Measurements from ENCODE around the gene TMEM132D.

Gene TMEM132D

GRCh38 chr12:129771238-129771637 is 132.6 kb downstream of the TMEM132D start:
- no peak overlapping the region for H3K9ac ChIP-seq (ENCODE audit: low read length)

GRCh38 chr12:129765719-129766118 is 138.1 kb downstream of the TMEM132D start:
- H3K27me3 ChIP-seq (ENCODE audit: insufficient read depth, low read length) = no peaks in the 10 kb centered on the region
- no peak overlapping the region for H3K4me2 ChIP-seq (ENCODE audit: low read length)
- H3F3A ChIP-seq (ENCODE audit: insufficient read depth, low read length) = no peaks in the 10 kb centered on the region
- H3K36me3 ChIP-seq (ENCODE audit: insufficient read depth, low read length) = no peaks in the 10 kb centered on the region
- no peaks in the 10 kb centered on the region for H3K4me1 ChIP-seq (ENCODE audit: insufficient read depth, low read length, severe bottlenecking)
- H3K9me2 ChIP-seq (ENCODE audit: low read depth, low read length) = no peaks in the 10 kb centered on the region
- H3K9ac ChIP-seq (ENCODE audit: low read length) = no peak overlapping the region
- no peak overlapping the region for H2AFZ ChIP-seq (ENCODE audit: low read length)
- no peak overlapping the region for H3K4me3 ChIP-seq (ENCODE audit: low read depth, low read length, poor library complexity, severe bottlenecking)
- no peaks in the 10 kb centered on the region for H4K20me1 ChIP-seq (ENCODE audit: insufficient read depth, low read length)
- no peaks in the 10 kb centered on the region for H3K79me2 ChIP-seq (ENCODE audit: insufficient read depth, low read length)
- no peaks in the 10 kb centered on the region for H3K9me3 ChIP-seq (ENCODE audit: low read length)
- no peak for TF ChIP-seq EZH2 (IDR thresholded peaks at IDR 0.05; ENCODE audit: borderline replicate concordance, low read length)
- TF ChIP-seq, protein P1, sequence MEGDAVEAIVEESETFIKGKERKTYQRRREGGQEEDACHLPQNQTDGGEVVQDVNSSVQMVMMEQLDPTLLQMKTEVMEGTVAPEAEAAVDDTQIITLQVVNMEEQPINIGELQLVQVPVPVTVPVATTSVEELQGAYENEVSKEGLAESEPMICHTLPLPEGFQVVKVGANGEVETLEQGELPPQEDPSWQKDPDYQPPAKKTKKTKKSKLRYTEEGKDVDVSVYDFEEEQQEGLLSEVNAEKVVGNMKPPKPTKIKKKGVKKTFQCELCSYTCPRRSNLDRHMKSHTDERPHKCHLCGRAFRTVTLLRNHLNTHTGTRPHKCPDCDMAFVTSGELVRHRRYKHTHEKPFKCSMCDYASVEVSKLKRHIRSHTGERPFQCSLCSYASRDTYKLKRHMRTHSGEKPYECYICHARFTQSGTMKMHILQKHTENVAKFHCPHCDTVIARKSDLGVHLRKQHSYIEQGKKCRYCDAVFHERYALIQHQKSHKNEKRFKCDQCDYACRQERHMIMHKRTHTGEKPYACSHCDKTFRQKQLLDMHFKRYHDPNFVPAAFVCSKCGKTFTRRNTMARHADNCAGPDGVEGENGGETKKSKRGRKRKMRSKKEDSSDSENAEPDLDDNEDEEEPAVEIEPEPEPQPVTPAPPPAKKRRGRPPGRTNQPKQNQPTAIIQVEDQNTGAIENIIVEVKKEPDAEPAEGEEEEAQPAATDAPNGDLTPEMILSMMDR (IDR thresholded peaks at IDR 0.05; ENCODE audit: low read length) = no peak
- H3K27ac ChIP-seq (ENCODE audit: low read depth, low read length, poor library complexity, severe bottlenecking) = no peak overlapping the region

More at GRCh38 chr12:129771238-129771637, 132.6 kb downstream of the TMEM132D start:
- H2AFZ ChIP-seq (ENCODE audit: low read length) = no peak overlapping the region
- no peaks in the 10 kb centered on the region for H3K79me2 ChIP-seq (ENCODE audit: insufficient read depth, low read length)
- H3K4me3 ChIP-seq (ENCODE audit: low read depth, low read length, poor library complexity, severe bottlenecking) = no peak overlapping the region
- H3K9me3 ChIP-seq (ENCODE audit: low read length) = no peaks in the 10 kb centered on the region
- no peak for TF ChIP-seq EZH2 (IDR thresholded peaks at IDR 0.05; ENCODE audit: borderline replicate concordance, low read length)
- TF ChIP-seq, protein P1 (IDR thresholded peaks at IDR 0.05; ENCODE audit: low read length) = no peak
- H3K27ac ChIP-seq (ENCODE audit: low read depth, low read length, poor library complexity, severe bottlenecking) = no peak overlapping the region
- H3K27me3 ChIP-seq (ENCODE audit: insufficient read depth, low read length) = no peaks in the 10 kb centered on the region
- H3K4me2 ChIP-seq (ENCODE audit: low read length) = no peak overlapping the region
- no peaks in the 10 kb centered on the region for H4K20me1 ChIP-seq (ENCODE audit: insufficient read depth, low read length)
- H3K4me1 ChIP-seq (ENCODE audit: insufficient read depth, low read length, severe bottlenecking) = no peaks in the 10 kb centered on the region
- H3K9me2 ChIP-seq (ENCODE audit: low read depth, low read length) = no peaks in the 10 kb centered on the region
- no peaks in the 10 kb centered on the region for H3F3A ChIP-seq (ENCODE audit: insufficient read depth, low read length)
- H3K36me3 ChIP-seq (ENCODE audit: insufficient read depth, low read length) = no peaks in the 10 kb centered on the region

DNA sequence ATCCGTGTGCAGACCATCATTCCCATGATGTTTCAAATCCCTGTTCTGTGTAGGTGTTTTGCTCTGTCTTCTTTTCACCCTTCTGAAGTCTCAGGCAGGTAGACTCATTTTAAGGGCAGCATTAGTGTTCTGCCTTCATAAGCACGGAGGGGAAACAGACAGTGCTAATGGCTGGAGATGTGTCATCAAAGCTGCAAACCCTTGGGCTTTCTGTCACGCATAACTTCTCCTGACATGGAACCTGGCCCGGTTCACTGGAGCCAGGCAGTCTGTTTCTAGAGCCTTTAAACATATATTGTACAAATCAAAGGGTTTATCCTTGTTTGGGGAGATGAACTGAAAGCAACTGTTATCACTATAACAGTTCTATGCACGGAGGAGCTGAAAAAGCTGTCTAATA is 141.4 kb downstream of the TMEM132D start:
- Histone ChIP-seq H3F3A (ENCODE audit: insufficient read depth, low read length) (no peaks in the 10 kb centered on the region), H3K9me3 (ENCODE audit: low read length) (no peaks in the 10 kb centered on the region), H3K27ac (ENCODE audit: low read depth, low read length, poor library complexity, severe bottlenecking) (no peak overlapping the region), H3K27me3 (ENCODE audit: insufficient read depth, low read length) (no peaks in the 10 kb centered on the region), H3K36me3 (ENCODE audit: insufficient read depth, low read length) (no peaks in the 10 kb centered on the region), H4K20me1 (ENCODE audit: insufficient read depth, low read length) (no peaks in the 10 kb centered on the region), H3K4me1 (ENCODE audit: insufficient read depth, low read length, severe bottlenecking) (no peaks in the 10 kb centered on the region), H3K9ac (ENCODE audit: low read length) (no peak overlapping the region), H2AFZ (ENCODE audit: low read length) (no peak overlapping the region), H3K4me2 (ENCODE audit: low read length) (no peak overlapping the region), H3K9me2 (ENCODE audit: low read depth, low read length) (no peaks in the 10 kb centered on the region), H3K4me3 (ENCODE audit: low read depth, low read length, poor library complexity, severe bottlenecking) (no peak overlapping the region), H3K79me2 (ENCODE audit: insufficient read depth, low read length) (no peaks in the 10 kb centered on the region)
- TF ChIP-seq, protein P1 (IDR thresholded peaks at IDR 0.05; ENCODE audit: low read length) = no peak
- no peak for TF ChIP-seq EZH2 (IDR thresholded peaks at IDR 0.05; ENCODE audit: borderline replicate concordance, low read length)
